Astrocyte (in vitro differentiated cells and primary cell): Measurements from ENCODE around the gene UTF1. TPM values are rescaled to one million over a fixed set of nuclear protein-coding genes. Genes with fewer than 3 reads are reported as not detected.

Source experiments
- DNase-seq: peaks from one replicate; pipeline ENCODE4 v3.0.0-alpha.2; 2010; ENCODE audit warnings: low read depth
- FAIRE-seq: peaks from 2 replicates; lab custom pipeline; 2011; peaks lifted over from hg19 to GRCh38; lab: Jason Lieb, UNC
- H2AFZ ChIP-seq: 2 replicates; pipeline ENCODE4 v1.6.0; 2012; ENCODE audit warnings: low read depth, low read length, inconsistent platforms
- H3K27ac ChIP-seq: 2 replicates; pipeline ENCODE4 v1.5.1; 2011; ENCODE audit warnings: low read depth, low read length, inconsistent platforms
- H3K27me3 ChIP-seq: 2 replicates; pipeline ENCODE4 v1.6.0; 2011; ENCODE audit warnings: low read length, inconsistent platforms; ENCODE audit not compliant: insufficient read depth
- H3K36me3 ChIP-seq: 2 replicates; pipeline ENCODE4 v1.5.1; 2011; ENCODE audit warnings: low read length, inconsistent platforms; ENCODE audit not compliant: insufficient read depth
- H3K4me1 ChIP-seq: 2 replicates; pipeline ENCODE4 v1.5.1; 2011; ENCODE audit warnings: low read length, inconsistent platforms; ENCODE audit not compliant: insufficient read depth
- H3K4me2 ChIP-seq: 2 replicates; pipeline ENCODE4 v1.6.0; 2012; ENCODE audit warnings: low read length, inconsistent platforms
- H3K4me3 ChIP-seq: 2 replicates; pipeline ENCODE4 v1.5.1; 2011; ENCODE audit warnings: low read depth, mild to moderate bottlenecking, low read length, inconsistent platforms; ENCODE audit not compliant: insufficient read depth
- H3K79me2 ChIP-seq: 2 replicates; pipeline ENCODE4 v1.6.0; 2012; ENCODE audit warnings: mild to moderate bottlenecking, low read length, inconsistent platforms; ENCODE audit not compliant: insufficient read depth
- H3K9ac ChIP-seq: 2 replicates; pipeline ENCODE4 v1.6.0; 2012; ENCODE audit warnings: mild to moderate bottlenecking, low read length, inconsistent platforms
- H3K9me3 ChIP-seq: 2 replicates; pipeline ENCODE4 v1.5.1; 2012; ENCODE audit warnings: low read depth, mild to moderate bottlenecking, low read length, inconsistent platforms; ENCODE audit not compliant: insufficient read depth
- H4K20me1 ChIP-seq: 2 replicates; pipeline ENCODE4 v1.6.0; 2012; ENCODE audit warnings: low read length, inconsistent platforms; ENCODE audit not compliant: insufficient read depth
- H3K27ac Mint-ChIP-seq: one replicate; pipeline ENCODE4 v1.8.0; 2021; ENCODE audit warnings: mild to moderate bottlenecking, mixed read lengths; ENCODE audit not compliant: unreplicated experiment
- H3K27me3 Mint-ChIP-seq: one replicate; pipeline ENCODE4 v1.8.0; 2021; ENCODE audit warnings: low read depth, mixed read lengths; ENCODE audit not compliant: unreplicated experiment
- H3K36me3 Mint-ChIP-seq: one replicate; pipeline ENCODE4 v1.8.0; 2021; ENCODE audit warnings: low read depth, mixed read lengths; ENCODE audit not compliant: unreplicated experiment
- H3K4me1 Mint-ChIP-seq: one replicate; pipeline ENCODE4 v1.8.0; 2021; ENCODE audit warnings: low read depth, mixed read lengths; ENCODE audit not compliant: unreplicated experiment
- H3K4me3 Mint-ChIP-seq: one replicate; pipeline ENCODE4 v1.8.0; 2021; ENCODE audit warnings: mild to moderate bottlenecking, moderate library complexity, mixed read lengths; ENCODE audit not compliant: unreplicated experiment
- H3K9me3 Mint-ChIP-seq: one replicate; pipeline ENCODE4 v1.8.0; 2021; ENCODE audit warnings: mild to moderate bottlenecking, mixed read lengths; ENCODE audit not compliant: unreplicated experiment
- EZH2 ChIP-seq: IDR thresholded peaks from 2 replicates; pipeline ENCODE4 v1.6.1; 2012; ENCODE audit warnings: mild to moderate bottlenecking, low read length, inconsistent platforms; ENCODE audit not compliant: insufficient read depth
- total RNA-seq: library from RNA; stranded (reverse); gene quantifications from 2 replicates; pipeline ENCODE4 v1.2.1, GENCODE V29; 2021
- TF ChIP-seq, protein P1 (sequence below): IDR thresholded peaks from 2 replicates; pipeline ENCODE4 v1.5.1; 2011; ENCODE audit warnings: low read depth, mild to moderate bottlenecking, inconsistent platforms, low read length, moderate library complexity; ENCODE audit not compliant: insufficient read depth

The UTF1 gene
- total RNA-seq, 1 donor from 2014 or later: 0.18 TPM

DNA sequence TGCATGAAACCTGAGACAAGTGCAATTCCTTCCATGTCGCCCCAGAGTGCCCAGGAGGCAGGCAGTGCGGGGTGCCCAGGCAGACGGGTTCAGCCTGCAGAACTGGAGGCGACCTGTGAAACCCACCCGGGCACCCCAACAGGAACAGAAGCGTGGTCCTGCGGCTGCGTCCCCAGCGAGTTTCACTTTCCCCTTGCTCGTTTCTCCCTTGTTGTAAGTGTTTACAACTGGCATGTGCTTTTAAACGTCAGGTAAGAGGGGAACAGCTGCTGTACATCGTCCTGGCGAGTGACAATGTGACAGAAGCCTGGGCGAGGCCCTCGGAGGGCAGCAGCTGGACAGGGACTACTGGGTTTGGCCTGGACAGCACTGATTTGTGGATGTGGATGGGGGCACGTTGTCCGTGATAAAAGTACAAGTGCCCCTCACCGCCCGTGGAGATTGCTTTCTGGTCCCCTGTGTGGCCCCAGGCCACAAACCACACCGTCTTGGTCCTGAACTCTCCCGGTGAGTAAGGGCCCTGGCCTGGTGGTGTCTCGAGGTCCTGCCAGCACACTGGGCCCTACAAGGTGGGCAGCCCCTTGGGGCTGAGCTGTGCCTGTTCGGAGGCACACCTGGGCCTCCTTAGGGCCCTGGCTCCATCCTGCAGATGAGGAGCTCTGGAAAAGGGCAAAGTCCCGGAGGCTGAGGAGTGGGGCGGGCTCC, 11.6 kb downstream of the UTF1 start:
- Mint-ChIP-seq H3K4me1 (no peaks in the 10 kb centered on the region), H3K27ac (peak overlapping the region; percentile 41), H3K9me3 (no peaks in the 10 kb centered on the region), H3K36me3 (no peaks in the 10 kb centered on the region), H3K27me3 (peaks cover 46% of the 10 kb centered on the region), H3K4me3 (no peak overlapping the region)
- Histone ChIP-seq H3K4me2 (no peak overlapping the region), H4K20me1 (no peaks in the 10 kb centered on the region), H3K27ac (no peak overlapping the region), H3K4me1 (no peaks in the 10 kb centered on the region), H3K4me3 (no peak overlapping the region), H3K27me3 (peaks cover 29% of the 10 kb centered on the region), H2AFZ (no peak overlapping the region), H3K79me2 (no peaks in the 10 kb centered on the region), H3K9me3 (no peaks in the 10 kb centered on the region), H3K9ac (no peak overlapping the region), H3K36me3 (no peaks in the 10 kb centered on the region)
- TF ChIP-seq EZH2: no peak
- TF ChIP-seq, protein P1, sequence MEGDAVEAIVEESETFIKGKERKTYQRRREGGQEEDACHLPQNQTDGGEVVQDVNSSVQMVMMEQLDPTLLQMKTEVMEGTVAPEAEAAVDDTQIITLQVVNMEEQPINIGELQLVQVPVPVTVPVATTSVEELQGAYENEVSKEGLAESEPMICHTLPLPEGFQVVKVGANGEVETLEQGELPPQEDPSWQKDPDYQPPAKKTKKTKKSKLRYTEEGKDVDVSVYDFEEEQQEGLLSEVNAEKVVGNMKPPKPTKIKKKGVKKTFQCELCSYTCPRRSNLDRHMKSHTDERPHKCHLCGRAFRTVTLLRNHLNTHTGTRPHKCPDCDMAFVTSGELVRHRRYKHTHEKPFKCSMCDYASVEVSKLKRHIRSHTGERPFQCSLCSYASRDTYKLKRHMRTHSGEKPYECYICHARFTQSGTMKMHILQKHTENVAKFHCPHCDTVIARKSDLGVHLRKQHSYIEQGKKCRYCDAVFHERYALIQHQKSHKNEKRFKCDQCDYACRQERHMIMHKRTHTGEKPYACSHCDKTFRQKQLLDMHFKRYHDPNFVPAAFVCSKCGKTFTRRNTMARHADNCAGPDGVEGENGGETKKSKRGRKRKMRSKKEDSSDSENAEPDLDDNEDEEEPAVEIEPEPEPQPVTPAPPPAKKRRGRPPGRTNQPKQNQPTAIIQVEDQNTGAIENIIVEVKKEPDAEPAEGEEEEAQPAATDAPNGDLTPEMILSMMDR: no peak
- no peak for DNase-seq
- no peak for FAIRE-seq

DNA sequence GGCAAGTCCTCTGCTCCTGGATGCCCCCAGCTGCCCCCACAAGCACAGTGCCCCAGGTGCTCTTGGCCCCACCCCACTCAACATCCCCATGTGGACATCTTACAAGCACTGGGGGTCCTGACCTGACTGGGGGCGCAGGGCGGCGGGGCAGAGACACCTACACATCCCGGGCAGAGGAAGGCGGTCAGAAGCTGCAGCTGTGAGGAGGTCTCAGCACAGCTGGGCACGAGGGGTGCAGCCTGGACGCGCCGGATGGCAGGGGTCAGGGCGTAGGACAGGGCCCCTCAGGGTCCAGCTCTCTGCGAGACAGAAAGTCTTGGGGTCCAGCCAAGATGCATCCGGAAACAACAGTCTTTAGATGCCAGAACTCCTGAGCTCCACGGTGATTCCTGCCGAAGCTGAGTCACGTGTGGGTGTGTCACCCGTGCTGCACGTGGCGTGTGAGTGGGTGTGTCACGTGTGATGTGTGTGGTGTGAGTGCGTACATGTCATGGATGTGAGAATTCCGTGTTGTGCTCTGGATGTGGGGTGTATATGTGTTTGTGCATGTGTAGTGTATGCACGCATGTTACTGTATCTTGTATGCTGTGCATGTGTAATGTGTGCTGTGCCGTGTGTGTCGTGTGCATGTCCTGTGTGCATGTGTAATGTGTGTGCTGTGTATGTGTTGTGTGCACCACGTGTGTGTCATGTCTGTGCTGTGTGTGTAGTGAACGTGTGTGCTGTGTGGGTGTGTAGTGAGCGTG, 12.8 kb downstream of the UTF1 start:
- Mint-ChIP-seq H3K4me3 (no peak overlapping the region), H3K9me3 (no peaks in the 10 kb centered on the region), H3K27ac (no peak overlapping the region), H3K36me3 (no peaks in the 10 kb centered on the region), H3K4me1 (no peaks in the 10 kb centered on the region), H3K27me3 (peaks cover 51% of the 10 kb centered on the region)
- H3K79me2 ChIP-seq: no peaks in the 10 kb centered on the region
- FAIRE-seq (no peak), DNase-seq (no peak)
- no peak overlapping the region for H3K9ac ChIP-seq
- TF ChIP-seq EZH2: no peak
- TF ChIP-seq, protein P1: no peak
- no peaks in the 10 kb centered on the region for H4K20me1 ChIP-seq
- H3K36me3 ChIP-seq: no peaks in the 10 kb centered on the region
- no peak overlapping the region for H3K4me3 ChIP-seq
- H3K9me3 ChIP-seq: no peaks in the 10 kb centered on the region
- H3K27ac ChIP-seq: no peak overlapping the region
- H3K27me3 ChIP-seq: peaks cover 29% of the 10 kb centered on the region
- H2AFZ ChIP-seq: no peak overlapping the region
- no peaks in the 10 kb centered on the region for H3K4me1 ChIP-seq
- H3K4me2 ChIP-seq: no peak overlapping the region
